HG03521 (cell line): ENCODE data around the gene CDK6.
"Not testable (repeated sequence)": the region's sequence is repeated elsewhere in the genome, so short reads cannot be mapped to it uniquely, and the experiment has no call there.

Experiments used
- ATAC-seq: cut with Tn5 transposase; IDR thresholded peaks from one replicate; pipeline ENCODE4 v1.9.1; 2021; ENCODE audit warnings: mild to moderate bottlenecking, moderate library complexity; ENCODE audit not compliant: unreplicated experiment

The CDK6 gene

GRCh38 chr7:92836489-92836999 is at the start of gene CDK6:
CDK6 (minus strand) TSS chr7:92836573; CDS start chr7:92833323, 3,250 bp downstream.
- ATAC-seq = peak; percentile 36

GRCh38 chr7:92886039-92886438 is 49.7 kb upstream of the CDK6 start:
- ATAC-seq = not testable (repeated sequence)

GRCh38 chr7:92884218-92884617 is 47.8 kb upstream of the CDK6 start:
- no peak for ATAC-seq

GRCh38 chr7:92882760-92883159 is 46.4 kb upstream of the CDK6 start:
- ATAC-seq = no peak

- no peak for ATAC-seq
These were observed 44.7 kb upstream of the CDK6 start for GRCh38 chr7:92881091-92881485.

- no peak for ATAC-seq
These were observed 44.1 kb upstream of the CDK6 start for GRCh38 chr7:92880212-92881090.

GRCh38 chr7:92877367-92877766 is 41.0 kb upstream of the CDK6 start:
- no peak for ATAC-seq

GRCh38 chr7:92876836-92877235 is 40.5 kb upstream of the CDK6 start:
- ATAC-seq = no peak

- no peak for ATAC-seq
These were observed 39.3 kb upstream of the CDK6 start for GRCh38 chr7:92875719-92876118.

- no peak for ATAC-seq
These were observed 38.8 kb upstream of the CDK6 start for GRCh38 chr7:92875173-92875572.

- no peak for ATAC-seq
These were observed 38.2 kb upstream of the CDK6 start for GRCh38 chr7:92874567-92874966.

GRCh38 chr7:92873776-92874175 is 37.4 kb upstream of the CDK6 start:
- ATAC-seq = no peak

- ATAC-seq = no peak
These were observed 36.3 kb upstream of the CDK6 start for GRCh38 chr7:92872701-92873100.

- ATAC-seq = no peak
These were observed 32.4 kb upstream of the CDK6 start for GRCh38 chr7:92868683-92869293.

GRCh38 chr7:92864169-92864568 is 27.8 kb upstream of the CDK6 start:
- ATAC-seq = not testable (repeated sequence)

- no peak for ATAC-seq
These were observed 20.1 kb upstream of the CDK6 start for GRCh38 chr7:92856436-92856835.

GRCh38 chr7:92854501-92855238 is 18.3 kb upstream of the CDK6 start:
- peak; percentile 61 for ATAC-seq

- ATAC-seq = no peak
These were observed 15.4 kb upstream of the CDK6 start for GRCh38 chr7:92851732-92852131.

- no peak for ATAC-seq
These were observed 14.1 kb upstream of the CDK6 start for GRCh38 chr7:92850516-92850915.

GRCh38 chr7:92849322-92849721 is 12.9 kb upstream of the CDK6 start:
- no peak for ATAC-seq

GRCh38 chr7:92848851-92849250 is 12.5 kb upstream of the CDK6 start:
- no peak for ATAC-seq
